GM21360 (cell line): Measurements from ENCODE around the gene LPCAT4.
"Not testable (repeated sequence)": the region's sequence is repeated elsewhere in the genome, so short reads cannot be mapped to it uniquely, and the experiment has no call there.

ENCODE experiments used
- ATAC-seq: cut with Tn5 transposase; IDR thresholded peaks from one replicate; pipeline ENCODE4 v1.9.1; 2021; ENCODE audit warnings: mild to moderate bottlenecking, moderate library complexity; ENCODE audit not compliant: unreplicated experiment

The LPCAT4 gene

GRCh38 chr15:34365091-34365825 is 1.7 kb downstream of the LPCAT4 start:
- no peak for ATAC-seq

GRCh38 chr15:34364041-34364440 is 3.0 kb downstream of the LPCAT4 start:
- no peak for ATAC-seq

DNA sequence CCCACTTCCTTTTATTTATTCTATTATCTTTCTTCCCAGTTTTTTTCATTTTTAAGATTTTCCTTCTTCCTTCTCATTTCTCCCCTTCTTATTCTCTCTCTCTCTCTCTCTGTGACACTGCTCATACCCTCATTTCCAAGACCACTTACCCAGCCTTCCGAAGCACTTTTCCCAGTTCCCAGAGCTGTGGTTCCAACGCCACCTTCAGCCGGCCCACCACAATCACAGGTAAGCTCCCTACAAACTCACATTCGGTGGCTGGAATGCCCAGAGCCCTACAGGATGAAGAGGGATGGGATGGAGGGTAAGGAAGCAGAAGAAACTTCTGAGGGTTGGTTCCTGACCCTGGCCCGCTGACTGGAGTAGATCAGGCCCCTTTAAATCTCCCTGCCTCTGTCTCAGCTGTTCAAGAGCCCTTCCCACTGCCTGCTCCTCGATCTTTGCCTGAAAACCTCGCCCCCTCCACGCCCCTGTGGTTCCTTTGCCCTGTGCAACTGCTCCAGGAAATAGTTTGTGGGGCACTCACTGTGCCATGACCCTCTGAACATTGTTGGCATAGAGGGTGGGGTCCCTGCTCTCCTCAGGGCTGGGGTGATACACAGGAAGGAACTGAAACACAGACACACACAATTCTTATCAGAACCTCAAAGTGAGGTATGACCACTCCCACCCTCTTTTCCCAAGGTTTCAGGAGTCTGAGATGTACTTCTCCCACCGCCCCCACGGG is 4.8 kb downstream of the LPCAT4 start:
- no peak for ATAC-seq

DNA sequence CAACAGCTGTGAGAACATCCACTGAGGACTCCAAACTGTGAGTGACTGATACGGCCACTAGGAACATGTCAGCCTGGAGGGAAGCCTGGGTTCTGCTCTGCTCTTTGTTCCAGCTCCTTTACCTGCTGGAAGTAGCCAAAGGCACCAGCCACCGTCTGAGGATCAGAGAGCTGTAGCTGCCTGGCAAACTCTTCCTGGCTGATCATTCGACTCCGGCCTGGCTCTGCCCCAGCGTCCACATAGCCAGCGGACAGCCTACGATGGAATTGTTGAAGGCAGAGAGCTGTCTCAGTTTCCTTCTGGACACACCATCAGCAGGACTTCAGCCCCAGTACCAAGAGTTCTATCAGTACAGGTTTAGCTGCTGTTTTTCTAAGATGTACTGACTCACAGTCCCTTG is 5.7 kb downstream of the LPCAT4 start:
- no peak for ATAC-seq

GRCh38 chr15:34360298-34360697 is 6.7 kb downstream of the LPCAT4 start:
- ATAC-seq = no peak

GRCh38 chr15:34359416-34359815 is 7.6 kb downstream of the LPCAT4 start:
- no peak for ATAC-seq

- ATAC-seq = no peak
Observed at GRCh38 chr15:34358948-34359347, 8.0 kb downstream of the LPCAT4 start.

DNA sequence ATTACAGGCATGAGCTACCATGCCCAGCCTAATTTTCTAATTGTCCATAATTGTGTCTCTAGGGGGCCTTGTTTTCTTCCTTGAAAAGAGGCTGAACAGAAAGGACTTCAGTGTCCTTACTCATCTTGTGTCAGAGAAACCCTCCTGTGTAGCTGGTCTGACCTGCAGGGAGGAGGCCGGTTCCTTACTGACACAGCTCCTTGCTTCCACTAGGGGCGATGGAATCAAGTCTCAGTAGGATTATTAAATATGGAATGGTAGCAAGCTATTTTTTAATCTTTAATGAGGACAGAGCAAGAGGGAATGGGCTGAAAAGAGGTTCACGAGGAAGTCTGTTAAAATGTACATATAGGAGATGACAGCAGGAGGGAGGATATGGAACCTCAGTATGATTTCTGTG is 8.6 kb downstream of the LPCAT4 start:
- no peak for ATAC-seq

DNA sequence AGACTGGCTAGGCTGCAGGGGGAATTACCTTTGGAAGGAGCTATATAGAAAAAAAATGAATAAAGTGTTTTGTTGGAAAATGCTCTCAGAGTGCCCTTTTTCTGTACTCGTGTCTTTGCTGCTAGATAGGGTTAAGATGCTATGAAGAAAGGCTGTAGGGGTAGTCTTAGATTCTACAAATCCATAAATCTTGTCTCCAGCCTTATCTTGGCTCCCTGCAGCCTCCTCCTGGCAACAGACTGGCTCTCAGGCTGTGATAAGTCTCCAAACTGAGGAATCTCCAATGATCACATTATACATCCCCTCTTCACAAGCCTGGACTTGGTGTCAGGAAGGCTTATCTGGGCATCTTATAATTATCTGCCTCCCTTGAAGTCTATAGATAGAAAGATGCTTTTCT is 9.3 kb downstream of the LPCAT4 start:
- no peak for ATAC-seq

- ATAC-seq = no peak
Observed at GRCh38 chr15:34355241-34355640, 11.8 kb downstream of the LPCAT4 start.

DNA sequence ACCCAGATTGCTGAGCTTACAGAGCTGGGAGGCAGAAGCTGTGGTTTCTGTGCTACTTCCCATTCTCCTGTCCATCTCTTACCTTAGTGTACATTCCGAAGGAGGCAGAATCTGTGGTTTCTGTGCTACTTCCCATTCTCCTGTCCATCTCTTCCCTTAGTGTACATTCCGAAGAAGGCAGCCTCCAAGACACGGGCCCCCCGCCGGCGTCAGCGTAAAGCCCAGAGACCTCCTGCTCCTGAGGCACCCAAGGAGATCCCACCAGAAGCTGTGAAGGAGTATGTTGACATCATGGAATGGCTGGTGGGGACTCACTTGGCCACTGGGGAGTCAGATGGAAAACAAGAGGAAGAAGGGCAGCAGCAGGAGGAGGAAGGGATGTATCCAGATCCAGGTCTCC is 12.7 kb downstream of the LPCAT4 start:
- no peak for ATAC-seq

DNA sequence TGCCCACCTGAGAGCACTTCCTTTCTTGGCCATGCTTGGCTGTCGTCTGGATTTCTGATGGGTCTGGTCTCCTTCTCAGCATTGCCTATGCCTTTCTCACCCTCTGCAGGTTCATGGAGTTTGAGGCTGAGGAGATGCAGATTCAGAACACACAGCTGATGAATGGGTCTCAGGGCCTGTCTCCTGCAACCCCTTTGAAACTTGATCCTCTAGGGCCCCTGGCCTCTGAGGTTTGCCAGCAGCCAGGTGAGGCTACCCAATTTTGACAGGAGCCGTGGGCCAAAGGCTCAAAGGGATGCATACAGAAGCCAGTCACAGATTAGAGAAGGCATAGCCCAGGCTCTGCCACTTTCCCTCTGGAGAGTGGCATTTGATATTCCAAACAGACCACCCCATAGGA is 13.4 kb downstream of the LPCAT4 start:
- no peak for ATAC-seq

DNA sequence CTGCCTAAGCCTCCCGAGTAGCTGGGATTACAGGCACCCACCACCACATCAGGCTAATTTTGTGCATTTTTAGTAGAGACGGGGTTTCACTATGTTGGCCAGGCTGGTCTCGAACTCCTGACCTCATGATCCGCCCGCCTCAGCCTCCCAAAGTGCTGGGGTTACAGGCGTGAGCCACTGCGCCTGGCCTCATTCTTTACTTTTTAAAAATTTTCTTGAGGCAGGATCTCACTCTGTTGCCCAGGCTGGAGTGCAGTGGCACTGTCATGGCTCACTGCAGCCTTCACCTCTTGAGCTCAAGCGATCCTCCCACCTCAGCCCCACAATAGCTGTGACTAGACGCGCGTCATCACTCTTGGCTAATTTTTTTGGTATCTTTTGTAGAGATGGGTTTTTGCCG is 14.0 kb downstream of the LPCAT4 start:
- not testable (repeated sequence) for ATAC-seq

GRCh38 chr15:34349769-34350168 is 17.2 kb downstream of the LPCAT4 start:
- no peak for ATAC-seq

DNA sequence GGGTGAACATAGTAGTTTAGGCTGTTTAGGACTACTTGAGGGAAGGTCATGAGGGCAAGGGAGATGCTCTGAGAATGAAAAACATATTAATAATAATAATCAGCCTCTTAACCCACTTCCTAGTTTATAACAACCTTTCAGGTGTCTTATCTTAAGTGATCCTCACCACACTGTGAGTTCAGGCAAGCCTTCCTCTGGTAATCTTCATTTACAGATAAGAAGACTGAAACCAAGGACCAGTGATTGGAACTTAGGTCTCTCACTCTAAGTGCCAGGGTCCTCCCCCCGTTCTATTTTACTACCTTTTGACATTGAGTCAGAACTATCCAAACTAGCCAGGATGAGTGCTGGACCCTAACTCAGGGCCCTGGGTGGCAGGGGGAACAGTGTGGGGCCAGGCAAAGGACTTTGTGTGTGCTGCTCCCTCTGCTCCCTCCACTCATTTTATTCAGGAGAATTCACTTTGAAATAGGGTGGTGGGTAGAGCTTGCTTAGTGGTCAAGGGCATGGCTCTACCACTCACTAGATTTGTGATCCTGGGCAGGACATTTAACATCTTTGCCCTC is 18.2 kb downstream of the LPCAT4 start:
- no peak for ATAC-seq

- no peak for ATAC-seq
Observed at GRCh38 chr15:34347951-34348638, 18.9 kb downstream of the LPCAT4 start.

GRCh38 chr15:34342737-34343575 is 24.0 kb downstream of the LPCAT4 start, which contains the start of the genes NOP10 and NUTM1:
Gene NOP10, minus strand, starts transcription at chr15:34343136. Its CDS starts 63 bp downstream, at chr15:34343073.
Gene NUTM1, plus strand, starts transcription at chr15:34343315. Its CDS starts 382 bp downstream, at chr15:34343697.
- peak; percentile 82 for ATAC-seq

DNA sequence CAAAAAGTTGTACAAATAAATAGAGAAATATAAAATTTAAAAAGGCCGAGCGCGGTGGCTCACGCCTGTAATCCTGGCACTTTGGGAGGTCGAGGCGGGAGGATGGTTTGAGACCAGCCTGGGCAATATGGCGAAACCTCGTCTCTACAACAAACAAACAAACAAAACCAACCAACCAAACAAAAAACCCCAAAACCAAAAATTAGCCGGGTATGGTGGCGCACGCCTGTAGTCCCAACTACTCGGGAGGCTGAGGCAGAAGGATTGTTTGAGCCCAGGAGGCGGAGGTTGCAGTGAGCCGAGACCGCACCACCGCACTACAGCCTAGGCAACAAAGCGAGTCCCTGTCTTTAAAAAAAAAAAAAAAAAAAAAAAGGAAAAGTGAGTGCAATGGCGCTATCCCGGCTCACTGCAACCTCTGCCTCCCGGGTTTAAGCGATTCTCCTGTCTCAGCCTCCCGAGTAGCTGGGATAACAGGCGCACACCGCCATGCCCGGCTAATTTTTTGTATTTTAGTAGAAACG is 24.7 kb downstream of the LPCAT4 start:
- not testable (repeated sequence) for ATAC-seq

- no peak for ATAC-seq
Observed at GRCh38 chr15:34341381-34342212, 25.4 kb downstream of the LPCAT4 start.
